Measurements from ENCODE around the gene RAB13.
"Not testable (repeated sequence)": the region's sequence is repeated elsewhere in the genome, so short reads cannot be mapped to it uniquely, and the experiment has no call there.

The RAB13 gene

GRCh38 chr1:153985941-153986761 lies at the start of gene RAB13:
Gene RAB13 (minus strand): TSS chr1:153986339. CDS start chr1:153986236, 103 bp downstream.
- no peak for DNase-seq

GRCh38 chr1:154033697-154034096 lies 47.6 kb upstream of the RAB13 start:
- DNase-seq: not testable (repeated sequence)

GRCh38 chr1:154019940-154020339 lies 33.8 kb upstream of the RAB13 start:
- no peak for DNase-seq

- DNase-seq: no peak
Observed at GRCh38 chr1:154019269-154019668, 33.1 kb upstream of the RAB13 start.

- DNase-seq: no peak
Observed at GRCh38 chr1:154014154-154014907, 28.2 kb upstream of the RAB13 start.

GRCh38 chr1:154012543-154012942 lies 26.4 kb upstream of the RAB13 start:
- not testable (repeated sequence) for DNase-seq

GRCh38 chr1:154012129-154012528 lies 26.0 kb upstream of the RAB13 start:
- DNase-seq: no peak

- DNase-seq: no peak
Observed at GRCh38 chr1:154006136-154006535, 20.0 kb upstream of the RAB13 start.

GRCh38 chr1:154000420-154000819 lies 14.3 kb upstream of the RAB13 start:
- DNase-seq: no peak

GRCh38 chr1:153996882-153997281 lies 10.7 kb upstream of the RAB13 start:
- DNase-seq: not testable (repeated sequence)

- peak; percentile 5 for DNase-seq
Observed at GRCh38 chr1:153995640-153996039, 9.5 kb upstream of the RAB13 start.

- DNase-seq: no peak
Observed at GRCh38 chr1:153995202-153995601, 9.1 kb upstream of the RAB13 start.

GRCh38 chr1:153991806-153992205 lies 5.7 kb upstream of the RAB13 start:
- no peak for DNase-seq

- DNase-seq: no peak
Observed at GRCh38 chr1:153991151-153991630, 5.1 kb upstream of the RAB13 start.

GRCh38 chr1:153990468-153991150 lies 4.5 kb upstream of the RAB13 start, which contains the start of gene RPS27:
Gene RPS27 (plus strand): TSS chr1:153990762. CDS start chr1:153990797, 35 bp downstream.
- peak; percentile 88 for DNase-seq

GRCh38 chr1:153987621-153988020 lies 1.5 kb upstream of the RAB13 start:
- no peak for DNase-seq

GRCh38 chr1:153985341-153985912 lies 712 bp downstream of the RAB13 start:
- peak; percentile 70 for DNase-seq

- no peak for DNase-seq
Observed at GRCh38 chr1:153984123-153984894, 1.8 kb downstream of the RAB13 start.

- DNase-seq: not testable (repeated sequence)
Observed at GRCh38 chr1:153981735-153982134, 4.4 kb downstream of the RAB13 start.

- DNase-seq: not testable (repeated sequence)
Observed at GRCh38 chr1:153979091-153979490, 7.0 kb downstream of the RAB13 start.

- DNase-seq: no peak
Observed at GRCh38 chr1:153978274-153978909, 7.7 kb downstream of the RAB13 start.
